ENCODE results near the gene PLSCR1. TPM values are rescaled to one million over a fixed set of nuclear protein-coding genes. Genes with fewer than 3 reads are reported as not detected.
A peak's percentile ranks its signal among the peaks of the same experiment; 100 is the strongest.

Gene PLSCR1
- polyA plus RNA-seq, 3 donors = 103 to 221 (median 127) TPM

DNA sequence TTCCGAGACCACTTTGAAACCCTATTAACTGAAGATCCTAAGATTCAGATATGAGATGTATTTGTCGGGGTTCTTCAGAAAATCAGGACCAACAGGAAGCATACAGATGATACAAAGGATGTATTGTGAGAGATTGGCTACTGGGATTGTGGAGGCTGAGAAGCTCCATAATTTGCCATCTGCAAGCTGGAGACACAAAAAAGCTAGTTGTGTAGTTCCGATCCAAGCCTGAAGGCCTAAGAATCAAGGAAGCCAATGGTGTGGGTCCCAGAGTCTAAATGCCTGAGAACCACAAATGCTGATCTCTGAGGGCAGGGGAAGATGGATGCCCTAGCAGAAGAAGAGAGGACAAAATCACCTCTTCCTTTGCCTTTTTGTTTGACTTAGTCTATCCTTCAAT is 10.9 kb upstream of the PLSCR1 start:
- 100% methylated on average over 2 of the region's 3 CpGs for WGBS (ENCODE audit: insufficient coverage)

DNA sequence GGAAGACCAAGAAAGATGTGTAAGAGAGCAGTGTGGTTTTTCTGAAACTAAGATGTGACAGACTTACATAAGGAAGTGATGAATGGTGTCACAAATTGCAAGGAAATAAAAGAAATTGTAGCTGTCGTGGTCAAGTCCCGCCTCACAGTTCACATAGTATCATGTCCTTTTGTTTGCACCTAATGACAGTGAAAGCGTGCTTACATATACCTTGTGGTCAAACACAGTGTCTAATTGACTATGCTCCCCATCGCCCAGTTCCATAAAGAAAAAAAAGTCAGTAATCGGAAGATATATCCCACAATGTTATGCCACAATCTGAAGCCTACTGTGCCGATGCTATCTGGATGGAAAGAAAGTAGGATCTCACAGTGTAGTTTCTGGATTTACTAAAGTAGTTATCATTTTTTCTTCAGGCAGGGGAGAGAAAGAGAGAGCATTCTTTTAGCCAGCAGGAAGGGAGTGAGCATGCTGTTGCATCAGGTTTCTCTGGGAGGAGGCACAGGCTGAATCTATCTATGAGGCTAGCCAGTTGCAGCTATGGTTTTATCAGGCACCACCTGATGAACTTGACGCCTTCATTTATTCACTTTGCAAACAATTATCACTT is 9.8 kb upstream of the PLSCR1 start:
- peaks cover 46 to 58% of the 10 kb centered on the region in 2 donors for H3K4me1 ChIP-seq (ENCODE audit: control insufficient read depth in 1 of 2, insufficient read depth in 2 of 2, low read length in 2 of 2)
- intact Hi-C loops (cut with micrococcal nuclease) = loop anchor here in 1 of 2 donors (10.0 kb wide), 1 partner anchor 49 kb away; no protein-coding TSS in a partner anchor
- H3K79me2 ChIP-seq (ENCODE audit: insufficient read depth, low read length) = no peaks in the 10 kb centered on the region
- Mint-ChIP-seq H3K4me1 (peaks cover 53% of the 10 kb centered on the region), H3K9me3 (no peaks in the 10 kb centered on the region), H3K4me3 (peak overlapping the region in 1 of 2 donors; percentile 67), H3K36me3 (no peaks in the 10 kb centered on the region), H3K27me3 (ENCODE audit: low read depth in 3 of 3) (no peaks in the 10 kb centered on the region), H3K27ac (peak overlapping the region in 5 of 7 donors; percentile 60 to 86 (median 69))
- peak overlapping the region in 1 of 2 donors; percentile 52 for H3K27ac ChIP-seq (ENCODE audit: low read depth in 1 of 2, low read length in 2 of 2)
- no peaks in the 10 kb centered on the region for H3K9me3 ChIP-seq (replicated peaks in 1 of 2; ENCODE audit: control insufficient read depth in 1 of 2, insufficient read depth in 1 of 2, low read length in 2 of 2)
- peak overlapping the region in 1 of 3 experiments; percentile 1 for H3K4me3 ChIP-seq (replicated peaks in 1 of 3; ENCODE audit: low read depth in 2 of 3, low read length in 3 of 3)
- WGBS (ENCODE audit: insufficient coverage) = 30% methylated on average over 3 of the region's 7 CpGs
- no peaks in the 10 kb centered on the region for H3K36me3 ChIP-seq (replicated peaks in 1 of 2; ENCODE audit: control insufficient read depth in 1 of 2, insufficient read depth in 2 of 2, low read length in 2 of 2)
- H3K9ac ChIP-seq (ENCODE audit: insufficient read depth, low read length, poor library complexity, severe bottlenecking) = no peak overlapping the region
- H3K4me2 ChIP-seq (replicated peaks; ENCODE audit: extremely low read depth, low read length, poor library complexity, severe bottlenecking) = peak overlapping the region; percentile 11
- H2AFZ ChIP-seq (ENCODE audit: insufficient read depth, low read depth, low read length, poor library complexity, severe bottlenecking) = peak overlapping the region; percentile 32
- DNase-seq = peak in 1 of 3 donors; percentile 14
- TF ChIP-seq, protein P1, sequence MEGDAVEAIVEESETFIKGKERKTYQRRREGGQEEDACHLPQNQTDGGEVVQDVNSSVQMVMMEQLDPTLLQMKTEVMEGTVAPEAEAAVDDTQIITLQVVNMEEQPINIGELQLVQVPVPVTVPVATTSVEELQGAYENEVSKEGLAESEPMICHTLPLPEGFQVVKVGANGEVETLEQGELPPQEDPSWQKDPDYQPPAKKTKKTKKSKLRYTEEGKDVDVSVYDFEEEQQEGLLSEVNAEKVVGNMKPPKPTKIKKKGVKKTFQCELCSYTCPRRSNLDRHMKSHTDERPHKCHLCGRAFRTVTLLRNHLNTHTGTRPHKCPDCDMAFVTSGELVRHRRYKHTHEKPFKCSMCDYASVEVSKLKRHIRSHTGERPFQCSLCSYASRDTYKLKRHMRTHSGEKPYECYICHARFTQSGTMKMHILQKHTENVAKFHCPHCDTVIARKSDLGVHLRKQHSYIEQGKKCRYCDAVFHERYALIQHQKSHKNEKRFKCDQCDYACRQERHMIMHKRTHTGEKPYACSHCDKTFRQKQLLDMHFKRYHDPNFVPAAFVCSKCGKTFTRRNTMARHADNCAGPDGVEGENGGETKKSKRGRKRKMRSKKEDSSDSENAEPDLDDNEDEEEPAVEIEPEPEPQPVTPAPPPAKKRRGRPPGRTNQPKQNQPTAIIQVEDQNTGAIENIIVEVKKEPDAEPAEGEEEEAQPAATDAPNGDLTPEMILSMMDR (IDR thresholded peaks at IDR 0.05) = no peak
- no peaks in the 10 kb centered on the region for H4K20me1 ChIP-seq (ENCODE audit: insufficient read depth, low read length)
- no peaks in the 10 kb centered on the region for H3K27me3 ChIP-seq (ENCODE audit: control insufficient read depth in 2 of 2, insufficient read depth in 2 of 2, low read length in 2 of 2)

More for the DNA sequence above, 10.9 kb upstream of the PLSCR1 start:
- Histone ChIP-seq H3K27me3 (ENCODE audit: control insufficient read depth in 2 of 2, insufficient read depth in 2 of 2, low read length in 2 of 2) (no peaks in the 10 kb centered on the region), H3K27ac (ENCODE audit: low read depth in 1 of 2, low read length in 2 of 2) (no peak overlapping the region), H3K79me2 (ENCODE audit: insufficient read depth, low read length) (no peaks in the 10 kb centered on the region), H2AFZ (ENCODE audit: insufficient read depth, low read depth, low read length, poor library complexity, severe bottlenecking) (no peak overlapping the region), H4K20me1 (ENCODE audit: insufficient read depth, low read length) (no peaks in the 10 kb centered on the region), H3K9me3 (replicated peaks in 1 of 2; ENCODE audit: control insufficient read depth in 1 of 2, insufficient read depth in 1 of 2, low read length in 2 of 2) (no peaks in the 10 kb centered on the region), H3K36me3 (replicated peaks in 1 of 2; ENCODE audit: control insufficient read depth in 1 of 2, insufficient read depth in 2 of 2, low read length in 2 of 2) (no peaks in the 10 kb centered on the region), H3K9ac (ENCODE audit: insufficient read depth, low read length, poor library complexity, severe bottlenecking) (no peak overlapping the region), H3K4me3 (replicated peaks in 1 of 3; ENCODE audit: low read depth in 2 of 3, low read length in 3 of 3) (no peak overlapping the region), H3K4me1 (ENCODE audit: control insufficient read depth in 1 of 2, insufficient read depth in 2 of 2, low read length in 2 of 2) (peaks cover 40 to 53% of the 10 kb centered on the region in 2 donors), H3K4me2 (replicated peaks; ENCODE audit: extremely low read depth, low read length, poor library complexity, severe bottlenecking) (no peak overlapping the region)
- DNase-seq = no peak
- TF ChIP-seq, protein P1 (IDR thresholded peaks at IDR 0.05) = no peak
- Mint-ChIP-seq H3K36me3 (no peaks in the 10 kb centered on the region), H3K27ac (no peak overlapping the region), H3K4me1 (peaks cover 48% of the 10 kb centered on the region), H3K9me3 (peaks cover 0 to 5% (median 0%) of the 10 kb centered on the region in 7 donors), H3K27me3 (ENCODE audit: low read depth in 3 of 3) (no peaks in the 10 kb centered on the region), H3K4me3 (no peak overlapping the region)
- intact Hi-C loops (cut with micrococcal nuclease) = loop anchor here in 1 of 2 donors (10.0 kb wide), 1 partner anchor 51 kb away; no protein-coding TSS in a partner anchor
